HCT116 (cell line): ENCODE results near the gene IL17RB. TPM values are rescaled to one million over a fixed set of nuclear protein-coding genes. Genes with fewer than 3 reads are reported as not detected.

Experiments used
- total RNA-seq: library from RNA; stranded (reverse); gene quantifications from one replicate; pipeline ENCODE4 v1.2.1, GENCODE V29; 2021; ENCODE audit not compliant: unreplicated experiment

The IL17RB gene
- total RNA-seq, 1 experiment from 2014 or later: 8.3 TPM

Other genes with a start within 250 kb of the IL17RB start
- gene CHDH, start 149 bp upstream of the IL17RB start, total RNA-seq: 10.8 TPM
- 25.5 TPM for gene ACTR8, start 35.6 kb downstream of the IL17RB start, total RNA-seq
- 35.1 TPM for gene SELENOK, start 45.3 kb downstream of the IL17RB start, total RNA-seq